ENCODE results near the gene ELOA.

GRCh38 chr1:23784846-23785245 lies 41.6 kb downstream of the ELOA start:
- no peak for TF ChIP-seq CTCF (IDR thresholded peaks at IDR 0.05)
- no peak for TF ChIP-seq POLR2A (IDR thresholded peaks at IDR 0.05)

All from suprapubic skin (tissue), 3 donors.